ENCODE data around the gene SF3A1. TPM values are rescaled to one million over a fixed set of nuclear protein-coding genes. Genes with fewer than 3 reads are reported as not detected.

SF3A1 gene
- total RNA-seq, 4 donors from 2014 or later, result 29.1 to 94.2 (median 63.3) TPM

DNA sequence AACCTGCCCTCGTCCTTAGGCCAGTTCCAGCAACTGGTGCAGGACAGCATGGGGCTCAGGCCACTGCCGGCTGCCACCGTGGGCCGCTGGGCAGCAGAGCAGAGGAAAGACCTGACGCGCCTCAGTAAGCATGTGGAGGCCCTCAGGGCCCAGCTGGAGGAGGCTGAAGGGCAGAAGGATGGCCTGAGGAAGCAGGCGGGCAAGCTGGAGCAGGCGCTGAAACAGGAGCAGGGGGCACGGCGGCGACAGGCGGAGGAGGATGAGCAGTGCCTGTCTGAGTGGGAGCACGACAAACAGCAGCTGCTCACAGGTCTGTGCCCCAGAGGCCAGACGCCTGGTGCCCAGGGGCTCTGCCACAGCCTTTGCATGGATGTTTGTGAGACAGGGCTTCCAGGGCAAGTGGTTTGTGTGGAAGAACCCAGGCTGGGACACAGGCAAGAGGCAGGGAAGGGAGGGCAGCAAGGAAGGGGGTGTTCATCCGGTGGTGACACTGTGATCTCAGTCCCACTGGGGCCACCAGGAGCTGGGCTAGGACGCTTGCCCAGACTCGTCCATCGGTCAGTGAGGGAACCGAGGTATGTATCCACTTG is 14.0 kb upstream of the SF3A1 start:
- no peak for TF ChIP-seq POLR2A (IDR thresholded peaks at IDR 0.05)
- TF ChIP-seq, protein P1, sequence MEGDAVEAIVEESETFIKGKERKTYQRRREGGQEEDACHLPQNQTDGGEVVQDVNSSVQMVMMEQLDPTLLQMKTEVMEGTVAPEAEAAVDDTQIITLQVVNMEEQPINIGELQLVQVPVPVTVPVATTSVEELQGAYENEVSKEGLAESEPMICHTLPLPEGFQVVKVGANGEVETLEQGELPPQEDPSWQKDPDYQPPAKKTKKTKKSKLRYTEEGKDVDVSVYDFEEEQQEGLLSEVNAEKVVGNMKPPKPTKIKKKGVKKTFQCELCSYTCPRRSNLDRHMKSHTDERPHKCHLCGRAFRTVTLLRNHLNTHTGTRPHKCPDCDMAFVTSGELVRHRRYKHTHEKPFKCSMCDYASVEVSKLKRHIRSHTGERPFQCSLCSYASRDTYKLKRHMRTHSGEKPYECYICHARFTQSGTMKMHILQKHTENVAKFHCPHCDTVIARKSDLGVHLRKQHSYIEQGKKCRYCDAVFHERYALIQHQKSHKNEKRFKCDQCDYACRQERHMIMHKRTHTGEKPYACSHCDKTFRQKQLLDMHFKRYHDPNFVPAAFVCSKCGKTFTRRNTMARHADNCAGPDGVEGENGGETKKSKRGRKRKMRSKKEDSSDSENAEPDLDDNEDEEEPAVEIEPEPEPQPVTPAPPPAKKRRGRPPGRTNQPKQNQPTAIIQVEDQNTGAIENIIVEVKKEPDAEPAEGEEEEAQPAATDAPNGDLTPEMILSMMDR (IDR thresholded peaks at IDR 0.05), result no peak
- H3K27ac ChIP-seq, result no peak overlapping the region
- H3K4me3 ChIP-seq, result no peak overlapping the region
- H3K9me3 ChIP-seq, result no peaks in the 10 kb centered on the region
- intact Hi-C loops (cut with DNase I), result no loop called here
- 75 to 86% methylated on average over 10 of the region's 19 CpGs for WGBS, 2 donors
- peaks cover 0 to 8% (median 0%) of the 10 kb centered on the region in 3 donors for H3K36me3 ChIP-seq
- no peaks in the 10 kb centered on the region for H3K27me3 ChIP-seq
- DNase-seq, result no peak
- H3K4me1 ChIP-seq, result no peaks in the 10 kb centered on the region

DNA sequence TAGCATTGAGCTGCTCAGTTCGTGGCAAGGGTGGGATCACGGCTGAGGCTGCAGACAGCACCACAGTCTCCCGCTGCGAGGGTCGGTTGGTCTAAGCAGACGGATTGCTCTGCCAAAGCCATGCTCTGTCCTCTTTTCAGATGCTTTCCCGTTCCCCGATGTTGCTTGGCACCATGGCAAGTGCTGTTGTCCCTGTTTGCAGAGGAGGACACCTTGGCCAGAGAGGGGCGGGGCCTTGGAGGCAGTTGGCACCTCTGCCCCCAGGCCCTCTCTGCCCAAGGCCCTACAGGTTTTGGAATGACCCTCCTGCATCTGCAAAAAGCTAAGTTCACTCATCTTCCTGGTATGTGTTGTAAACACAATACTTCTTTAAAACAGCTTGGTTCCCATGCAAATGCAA is 11.7 kb upstream of the SF3A1 start:
- 80 to 94% methylated on average over 3 to 7 of the region's 9 CpGs for WGBS, 2 donors
- Histone ChIP-seq H3K4me1 (no peaks in the 10 kb centered on the region), H3K4me3 (no peak overlapping the region), H3K36me3 (peaks cover 0 to 9% (median 0%) of the 10 kb centered on the region in 3 donors), H3K27me3 (no peaks in the 10 kb centered on the region), H3K9me3 (no peaks in the 10 kb centered on the region), H3K27ac (no peak overlapping the region)
- intact Hi-C loops (cut with DNase I), result no loop called here
- TF ChIP-seq POLR2A (IDR thresholded peaks at IDR 0.05), result no peak
- TF ChIP-seq, protein P1 (IDR thresholded peaks at IDR 0.05), result no peak
- DNase-seq, result no peak

DNA sequence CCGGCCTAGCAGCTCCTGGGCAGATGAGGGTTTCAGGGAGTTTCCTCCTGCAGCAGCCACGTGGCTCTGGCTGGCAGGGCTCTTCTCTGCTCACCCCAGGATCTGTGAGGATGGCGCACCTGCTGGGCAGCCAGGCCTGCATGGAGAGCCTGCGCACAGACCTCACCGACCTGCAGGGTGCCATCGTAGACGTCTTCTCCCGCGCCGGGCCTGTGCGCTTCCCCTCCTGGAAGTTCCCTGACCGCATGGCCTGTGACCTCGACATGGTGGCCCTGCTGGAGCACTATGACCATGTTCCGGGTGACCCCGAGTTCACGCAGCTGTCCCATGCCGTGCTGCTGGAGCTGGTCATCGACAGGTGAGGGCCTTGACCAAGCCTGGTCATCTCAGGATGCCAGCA is 9.2 kb upstream of the SF3A1 start:
- DNase-seq, result no peak
- WGBS, 2 donors, result 89 to 90% methylated on average over 2 to 18 of the region's 18 CpGs
- Histone ChIP-seq H3K27me3 (no peaks in the 10 kb centered on the region), H3K27ac (no peak overlapping the region), H3K4me3 (no peak overlapping the region), H3K36me3 (peaks cover 0 to 9% (median 0%) of the 10 kb centered on the region in 3 donors), H3K4me1 (no peaks in the 10 kb centered on the region), H3K9me3 (no peaks in the 10 kb centered on the region)
- TF ChIP-seq, protein P1 (IDR thresholded peaks at IDR 0.05), result no peak
- no peak for TF ChIP-seq POLR2A (IDR thresholded peaks at IDR 0.05)
- intact Hi-C loops (cut with DNase I), result no loop called here

DNA sequence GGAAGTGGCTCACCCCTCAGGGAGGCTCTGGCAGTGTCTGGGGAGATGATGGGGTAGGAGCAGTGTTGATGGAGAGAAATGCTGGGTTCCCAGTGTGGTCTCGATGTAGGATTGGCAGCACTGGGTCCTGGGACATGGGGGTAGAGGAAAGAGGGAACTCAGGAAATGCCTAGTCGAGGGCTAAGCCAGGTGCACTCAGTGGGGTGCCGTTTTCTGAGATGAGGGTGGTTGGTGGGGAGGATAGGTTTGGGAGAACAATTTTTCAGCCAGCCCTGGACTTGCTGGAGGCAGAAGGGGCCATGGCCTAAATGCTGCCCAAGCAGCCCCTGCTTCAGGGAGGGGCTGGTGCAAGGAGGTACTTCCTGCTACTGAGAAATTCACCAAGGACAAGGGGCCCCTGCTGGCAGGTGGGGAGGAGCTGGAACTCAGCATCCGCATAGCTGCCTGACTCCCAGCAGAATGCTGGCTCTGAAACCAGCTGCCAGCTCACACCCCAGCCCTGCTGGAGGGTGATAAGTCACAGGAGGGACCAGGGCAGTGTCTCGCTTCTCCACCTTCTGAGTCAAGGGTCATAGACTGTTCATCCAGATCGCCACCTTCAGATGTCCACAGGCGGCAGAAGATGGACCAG is 6.1 kb upstream of the SF3A1 start:
- H3K4me1 ChIP-seq, result peaks cover 0 to 3% (median 0%) of the 10 kb centered on the region in 3 donors
- 83 to 87% methylated on average over 6 of the region's 7 CpGs for WGBS, 2 donors
- intact Hi-C loops (cut with DNase I), result no loop called here
- no peak overlapping the region for H3K27ac ChIP-seq
- peaks cover 0 to 9% (median 0%) of the 10 kb centered on the region in 3 donors for H3K36me3 ChIP-seq
- TF ChIP-seq POLR2A (IDR thresholded peaks at IDR 0.05), result no peak
- TF ChIP-seq, protein P1 (IDR thresholded peaks at IDR 0.05), result no peak
- H3K9me3 ChIP-seq, result no peaks in the 10 kb centered on the region
- no peaks in the 10 kb centered on the region for H3K27me3 ChIP-seq
- DNase-seq, result no peak
- no peak overlapping the region for H3K4me3 ChIP-seq

DNA sequence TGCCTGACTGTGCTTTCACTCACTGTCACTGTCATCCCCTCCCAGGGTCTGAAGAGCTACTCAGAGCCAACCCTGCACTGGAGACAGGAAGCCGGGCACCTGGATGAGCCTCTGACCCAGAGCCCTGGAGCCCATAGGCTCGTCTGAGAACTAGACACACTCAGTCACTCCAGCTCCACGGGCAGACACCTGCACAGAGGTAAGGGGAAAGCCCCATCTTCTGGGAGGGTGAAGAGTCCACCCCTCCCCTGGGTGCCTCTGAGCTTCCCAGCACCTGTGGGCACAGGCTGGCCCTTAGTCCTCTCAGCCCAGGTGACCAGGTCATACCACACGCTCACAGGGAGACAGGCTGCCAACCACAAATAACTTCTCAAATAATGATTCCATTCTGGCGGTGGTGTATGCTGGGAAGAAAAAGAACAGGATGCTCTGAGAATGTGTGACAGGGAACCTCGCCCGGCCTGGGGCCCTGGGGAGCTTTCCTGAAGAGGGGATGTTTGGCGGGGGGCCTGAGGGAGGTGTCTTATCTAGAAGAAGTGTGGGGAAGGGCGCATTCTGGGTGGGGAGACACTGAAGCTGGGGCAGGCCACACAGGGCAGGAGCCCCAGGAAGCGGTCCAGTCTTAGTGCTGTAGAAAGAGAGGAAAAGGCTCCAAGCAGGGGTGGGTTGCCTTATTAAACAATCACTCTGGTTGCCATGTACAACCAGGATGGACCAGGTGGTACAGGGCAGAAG is 5.4 kb upstream of the SF3A1 start:
- Histone ChIP-seq H3K27ac (no peak overlapping the region), H3K9me3 (no peaks in the 10 kb centered on the region), H3K27me3 (no peaks in the 10 kb centered on the region), H3K36me3 (peaks cover 0 to 9% (median 0%) of the 10 kb centered on the region in 3 donors), H3K4me3 (no peak overlapping the region), H3K4me1 (peaks cover 0 to 10% (median 0%) of the 10 kb centered on the region in 3 donors)
- no peak for TF ChIP-seq POLR2A (IDR thresholded peaks at IDR 0.05)
- TF ChIP-seq, protein P1 (IDR thresholded peaks at IDR 0.05), result no peak
- DNase-seq, result no peak
- intact Hi-C loops (cut with DNase I), result no loop called here
- WGBS, 2 donors, result 85 to 90% methylated on average over 5 to 6 of the region's 10 CpGs

Data from esophagus squamous epithelium (tissue), 5 donors.